ENCODE data around the gene STK38.

GRCh38 chr6:36484736-36485135 lies 62.5 kb downstream of the STK38 start:
- TF ChIP-seq E2F6 (IDR thresholded peaks at IDR 0.05; ENCODE audit: borderline replicate concordance, low read depth) = no peak
- no peak for TF ChIP-seq TP53 (CRISPR knock-in tag; IDR thresholded peaks at IDR 0.05)
- no peak for TF ChIP-seq CTCF (IDR thresholded peaks at IDR 0.05)
- TF ChIP-seq POLR2A (IDR thresholded peaks at IDR 0.05; ENCODE audit: low read length) = no peak
- no peak for TF ChIP-seq POLR2AphosphoS2 (conservative IDR thresholded peaks at IDR 0.05; ENCODE audit: low read length)

All from A549 (cell line).